Endodermal cell (in vitro differentiated cells): ENCODE measurements around the gene HOXB5. TPM values are rescaled to one million over a fixed set of nuclear protein-coding genes. Genes with fewer than 3 reads are reported as not detected.

Experiments used
- DNase-seq: peaks from one replicate; pipeline ENCODE4 v3.0.0-alpha.2; 2017
- H3K27ac ChIP-seq: 2 replicates; pipeline ENCODE4 v1.5.1; 2013; ENCODE audit warnings: mild to moderate bottlenecking, low read depth, low read length, moderate library complexity
- H3K27me3 ChIP-seq: 2 replicates; pipeline ENCODE4 v1.6.1; 2013; ENCODE audit warnings: mild to moderate bottlenecking, low read length, moderate library complexity; ENCODE audit not compliant: insufficient read depth, control insufficient read depth, poor library complexity, severe bottlenecking
- H3K36me3 ChIP-seq: 2 replicates; pipeline ENCODE4 v1.7.0; 2013; ENCODE audit warnings: mild to moderate bottlenecking, low read length, moderate library complexity; ENCODE audit not compliant: control insufficient read depth, insufficient read depth
- H3K4me1 ChIP-seq: one replicate; pipeline ENCODE4 v1.7.0; 2013; ENCODE audit warnings: low read length; ENCODE audit not compliant: control insufficient read depth, insufficient read depth
- H3K4me3 ChIP-seq: 2 replicates; pipeline ENCODE4 v1.5.1; 2013; ENCODE audit warnings: mild to moderate bottlenecking, low read length, moderate library complexity
- H3K9ac ChIP-seq: 2 replicates; pipeline ENCODE4 v1.6.1; 2013; ENCODE audit warnings: mild to moderate bottlenecking, low read length, moderate library complexity; ENCODE audit not compliant: poor library complexity, severe bottlenecking; ENCODE audit errors: extremely low read depth
- H3K9me3 ChIP-seq: 2 replicates; pipeline ENCODE4 v1.6.1; 2013; ENCODE audit warnings: mild to moderate bottlenecking, low read length, moderate library complexity; ENCODE audit not compliant: control insufficient read depth
- H3K27ac Mint-ChIP-seq: 2 replicates; pipeline ENCODE4 v1.8.0; 2020; ENCODE audit warnings: mixed read lengths
- H3K27me3 Mint-ChIP-seq: 2 replicates; pipeline ENCODE4 v1.8.0; 2021; ENCODE audit warnings: mild to moderate bottlenecking, mixed read lengths; ENCODE audit not compliant: insufficient read depth
- H3K36me3 Mint-ChIP-seq: 2 replicates; pipeline ENCODE4 v1.8.0; 2020; ENCODE audit warnings: low read depth, mixed read lengths
- H3K4me1 Mint-ChIP-seq: 2 replicates; pipeline ENCODE4 v1.8.0; 2020; ENCODE audit warnings: mixed read lengths
- H3K4me3 Mint-ChIP-seq: 2 replicates; pipeline ENCODE4 v1.8.0; 2020; ENCODE audit warnings: mild to moderate bottlenecking, moderate library complexity, mixed read lengths
- H3K9me3 Mint-ChIP-seq: 2 replicates; pipeline ENCODE4 v1.8.0; 2020; ENCODE audit warnings: mild to moderate bottlenecking, mixed read lengths
- WGBS, 2 experiments: methylation state at CpG; one replicate each; pipeline versions ENCODE4 v1.1.5 to v1.1.7; 2013; ENCODE audit warnings: missing lambda C conversion rate in 2 of 2, mixed read lengths in 1 of 2; ENCODE audit not compliant: insufficient coverage in 1 of 2, insufficient read length in 1 of 2; 5-methylcytosine and 5-hydroxymethylcytosine counted together
- total RNA-seq, 2 donors: library from RNA; stranded (reverse); fragmentation: NEBNext Ultra II Directional in 1 of 2; extraction: Animal tissue kit (Norgen Biotek cat#: 25700) in 1 of 2; gene quantifications; 2 replicates in 1 of 2; 3 replicates in 1 of 2; pipeline ENCODE4 v1.2.1, GENCODE V29; 2021
- TF ChIP-seq, protein P1 (sequence below): fragments of 200-600 bp; sonication (generic); conservative IDR thresholded peaks from 2 replicates; pipeline ENCODE4 v1.5.0; 2021; ENCODE audit warnings: antibody characterized with exemption, mild to moderate bottlenecking

Gene HOXB5
- total RNA-seq, 2 donors from 2014 or later, result not detected

DNA sequence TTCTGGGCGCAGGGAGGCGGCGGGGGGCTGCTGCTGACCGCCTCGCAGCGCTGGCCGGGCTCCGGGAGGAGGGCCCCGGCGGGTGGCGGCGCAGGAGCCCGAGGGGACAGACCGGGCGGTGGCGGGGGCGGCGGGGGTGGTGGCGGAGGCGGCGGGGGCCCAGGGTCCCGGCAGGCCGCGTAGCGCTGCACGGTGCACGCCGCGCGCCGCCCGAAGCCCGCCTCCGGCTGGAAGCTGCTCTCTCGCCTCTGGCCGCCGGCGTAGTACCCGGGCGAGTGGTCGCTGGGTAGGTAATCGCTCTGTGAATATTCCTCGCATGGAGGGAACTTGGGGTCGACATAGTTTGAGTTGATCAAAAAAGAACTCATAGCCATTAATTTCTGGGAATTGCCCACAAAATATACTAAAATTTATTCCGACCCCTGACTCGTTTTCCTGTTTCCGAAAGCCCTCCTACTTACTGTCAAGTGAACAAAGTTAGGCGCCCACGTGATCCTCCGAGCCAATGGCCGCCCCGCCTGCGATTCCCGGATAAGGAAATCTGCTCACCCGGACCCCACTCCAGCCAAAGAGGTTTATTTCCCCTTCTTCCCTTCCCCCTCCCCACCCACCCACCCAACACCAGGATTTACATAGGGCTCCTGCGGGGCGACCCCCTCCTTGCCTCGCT lies 15.5 kb downstream of the HOXB5 start, which contains the start of gene HOXB4:
TSS of gene HOXB4 (minus strand) at position 405 of the 670 bp plus-strand sequence. CDS start at position 374, 31 bp downstream.
- peak within 1 kb of the TSS; percentile 36 for H3K27ac ChIP-seq
- WGBS, 2 experiments, result 1 to 4% methylated on average over 7 to 58 of the region's 58 CpGs
- H3K9ac ChIP-seq, result no peak within 1 kb of the TSS
- TF ChIP-seq, protein P1, sequence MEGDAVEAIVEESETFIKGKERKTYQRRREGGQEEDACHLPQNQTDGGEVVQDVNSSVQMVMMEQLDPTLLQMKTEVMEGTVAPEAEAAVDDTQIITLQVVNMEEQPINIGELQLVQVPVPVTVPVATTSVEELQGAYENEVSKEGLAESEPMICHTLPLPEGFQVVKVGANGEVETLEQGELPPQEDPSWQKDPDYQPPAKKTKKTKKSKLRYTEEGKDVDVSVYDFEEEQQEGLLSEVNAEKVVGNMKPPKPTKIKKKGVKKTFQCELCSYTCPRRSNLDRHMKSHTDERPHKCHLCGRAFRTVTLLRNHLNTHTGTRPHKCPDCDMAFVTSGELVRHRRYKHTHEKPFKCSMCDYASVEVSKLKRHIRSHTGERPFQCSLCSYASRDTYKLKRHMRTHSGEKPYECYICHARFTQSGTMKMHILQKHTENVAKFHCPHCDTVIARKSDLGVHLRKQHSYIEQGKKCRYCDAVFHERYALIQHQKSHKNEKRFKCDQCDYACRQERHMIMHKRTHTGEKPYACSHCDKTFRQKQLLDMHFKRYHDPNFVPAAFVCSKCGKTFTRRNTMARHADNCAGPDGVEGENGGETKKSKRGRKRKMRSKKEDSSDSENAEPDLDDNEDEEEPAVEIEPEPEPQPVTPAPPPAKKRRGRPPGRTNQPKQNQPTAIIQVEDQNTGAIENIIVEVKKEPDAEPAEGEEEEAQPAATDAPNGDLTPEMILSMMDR, result no peak
- peaks cover 99% of the 10 kb centered on the region for H3K27me3 ChIP-seq
- Mint-ChIP-seq H3K9me3 (no peaks in the 10 kb centered on the region), H3K4me1 (peaks cover 5% of the 10 kb centered on the region), H3K27ac (no peak within 1 kb of the TSS), H3K36me3 (no peaks in the 10 kb centered on the region), H3K4me3 (peak within 1 kb of the TSS; percentile 44), H3K27me3 (peaks cover 63% of the 10 kb centered on the region)
- H3K4me3 ChIP-seq, result peak within 1 kb of the TSS; percentile 72
- H3K4me1 ChIP-seq, result peaks cover 3% of the 10 kb centered on the region
- H3K36me3 ChIP-seq, result no peaks in the 10 kb centered on the region
- H3K9me3 ChIP-seq, result no peaks in the 10 kb centered on the region
- DNase-seq, result peak; percentile 94

DNA sequence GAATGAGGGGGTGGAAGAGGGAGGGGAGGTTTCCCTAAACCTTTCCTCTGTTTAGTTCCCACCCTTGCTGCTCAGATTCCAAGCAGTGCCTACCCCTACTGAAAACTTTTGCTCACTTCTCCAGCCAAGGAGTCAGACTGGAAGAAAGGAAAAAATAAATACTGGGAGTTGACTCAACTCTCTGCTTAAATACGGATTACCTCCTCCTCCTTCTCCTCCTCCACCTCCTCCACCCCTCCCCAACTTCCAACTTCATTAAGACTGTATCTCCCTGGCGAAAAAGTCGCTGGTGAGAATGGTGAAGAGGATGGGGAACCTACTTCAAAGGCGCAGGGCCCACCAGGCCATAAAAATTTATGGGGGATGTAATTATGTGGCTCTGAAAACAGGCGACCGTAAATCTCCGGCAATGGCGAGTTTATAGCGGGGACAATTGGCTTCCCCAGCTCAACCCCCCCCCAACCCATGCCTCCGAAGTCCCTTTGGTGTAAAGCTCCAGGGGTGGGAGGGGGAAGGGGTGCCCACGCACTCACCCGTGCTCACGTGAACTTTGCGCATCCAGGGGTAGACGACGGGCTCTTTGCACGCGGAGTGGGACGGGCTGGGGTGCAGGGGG lies 16.1 kb downstream of the HOXB5 start:
- Histone ChIP-seq H3K9ac (no peak overlapping the region), H3K27ac (peak overlapping the region; percentile 36), H3K4me3 (no peak overlapping the region), H3K36me3 (no peaks in the 10 kb centered on the region), H3K4me1 (peaks cover 3% of the 10 kb centered on the region), H3K27me3 (peaks cover 99% of the 10 kb centered on the region), H3K9me3 (no peaks in the 10 kb centered on the region)
- H3K4me3 Mint-ChIP-seq, result peak overlapping the region; percentile 38
- TF ChIP-seq, protein P1, result no peak
- H3K9me3 Mint-ChIP-seq, result no peaks in the 10 kb centered on the region
- H3K27me3 Mint-ChIP-seq, result peaks cover 57% of the 10 kb centered on the region
- WGBS, 2 experiments, result 0% methylated on average over 6 to 14 of the region's 19 CpGs
- H3K36me3 Mint-ChIP-seq, result no peaks in the 10 kb centered on the region
- no peak overlapping the region for H3K27ac Mint-ChIP-seq
- H3K4me1 Mint-ChIP-seq, result peaks cover 5% of the 10 kb centered on the region
- DNase-seq, result no peak

DNA sequence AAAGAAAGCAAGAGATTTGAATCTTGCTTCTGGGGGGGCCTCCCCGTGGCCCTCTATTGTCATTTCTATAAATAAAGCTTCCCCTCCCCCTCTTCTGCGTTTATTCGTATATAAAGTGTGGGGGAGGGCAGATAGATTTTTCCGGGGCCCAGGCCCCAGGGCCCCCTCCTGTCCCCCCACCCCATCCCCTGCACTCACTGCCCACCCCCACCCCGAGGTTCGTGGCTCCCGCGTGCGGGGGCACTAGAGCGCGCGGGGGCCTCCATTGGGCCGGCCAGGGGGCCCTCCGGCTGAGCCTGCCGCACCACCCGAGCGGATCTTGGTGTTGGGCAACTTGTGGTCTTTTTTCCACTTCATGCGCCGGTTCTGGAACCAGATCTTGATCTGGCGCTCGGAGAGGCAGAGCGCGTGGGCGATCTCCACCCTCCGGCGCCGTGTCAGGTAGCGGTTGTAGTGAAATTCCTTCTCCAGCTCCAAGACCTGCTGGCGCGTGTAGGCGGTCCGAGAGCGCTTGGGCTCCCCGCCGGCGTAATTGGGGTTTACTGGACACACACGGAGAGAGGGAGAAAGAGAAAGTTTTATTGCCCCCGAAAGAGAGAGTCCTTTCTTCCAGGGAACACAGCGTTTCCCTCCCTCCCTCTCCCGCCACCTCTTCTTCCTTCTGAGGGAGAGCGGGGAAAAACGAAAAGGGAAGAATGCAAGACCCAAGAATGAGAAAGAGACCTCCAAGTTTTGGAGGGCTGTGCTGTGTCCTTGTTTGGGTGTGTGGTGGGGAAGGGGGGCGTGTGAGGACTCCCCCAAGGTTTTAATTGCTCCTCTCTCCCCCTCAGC lies 16.9 kb downstream of the HOXB5 start:
- H3K4me3 ChIP-seq, result no peak overlapping the region
- WGBS, 2 experiments, result 4% methylated on average over 17 to 32 of the region's 43 CpGs
- no peaks in the 10 kb centered on the region for H3K36me3 ChIP-seq
- TF ChIP-seq, protein P1, result no peak
- peak; percentile 71 for DNase-seq
- H3K9ac ChIP-seq, result no peak overlapping the region
- no peaks in the 10 kb centered on the region for H3K4me1 ChIP-seq
- H3K27ac ChIP-seq, result peak overlapping the region; percentile 36
- peaks cover 5% of the 10 kb centered on the region for H3K4me1 Mint-ChIP-seq
- H3K27me3 Mint-ChIP-seq, result peaks cover 49% of the 10 kb centered on the region
- H3K9me3 ChIP-seq, result no peaks in the 10 kb centered on the region
- H3K27me3 ChIP-seq, result peaks cover 99% of the 10 kb centered on the region
- no peak overlapping the region for H3K27ac Mint-ChIP-seq
- H3K36me3 Mint-ChIP-seq, result no peaks in the 10 kb centered on the region
- H3K9me3 Mint-ChIP-seq, result no peaks in the 10 kb centered on the region
- no peak overlapping the region for H3K4me3 Mint-ChIP-seq
